Thyroid gland (tissue), 4 donors: ENCODE data around the gene TRIM27.

Experiments used
- POLR2A ChIP-seq, 2 donors: fragments of 450-650 bp; IDR thresholded peaks; one replicate each; pipeline ENCODE4 v1.6.1; 2017; ENCODE audit warnings: antibody characterized with exemption in 2 of 2, mild to moderate bottlenecking in 2 of 2, moderate library complexity in 1 of 2
- TF ChIP-seq, protein P1 (sequence below), 6 experiments: fragments of 200-600 bp in 3 of 6; fragments of 450-650 bp in 3 of 6; sonication (generic) in 3 of 6; IDR thresholded peaks; one replicate each; pipeline ENCODE4 v1.5.1; 2016 to 2019; ENCODE audit warnings: antibody characterized with exemption in 6 of 6, mild to moderate bottlenecking in 2 of 6, inconsistent platforms in 1 of 6, moderate library complexity in 1 of 6

DNA sequence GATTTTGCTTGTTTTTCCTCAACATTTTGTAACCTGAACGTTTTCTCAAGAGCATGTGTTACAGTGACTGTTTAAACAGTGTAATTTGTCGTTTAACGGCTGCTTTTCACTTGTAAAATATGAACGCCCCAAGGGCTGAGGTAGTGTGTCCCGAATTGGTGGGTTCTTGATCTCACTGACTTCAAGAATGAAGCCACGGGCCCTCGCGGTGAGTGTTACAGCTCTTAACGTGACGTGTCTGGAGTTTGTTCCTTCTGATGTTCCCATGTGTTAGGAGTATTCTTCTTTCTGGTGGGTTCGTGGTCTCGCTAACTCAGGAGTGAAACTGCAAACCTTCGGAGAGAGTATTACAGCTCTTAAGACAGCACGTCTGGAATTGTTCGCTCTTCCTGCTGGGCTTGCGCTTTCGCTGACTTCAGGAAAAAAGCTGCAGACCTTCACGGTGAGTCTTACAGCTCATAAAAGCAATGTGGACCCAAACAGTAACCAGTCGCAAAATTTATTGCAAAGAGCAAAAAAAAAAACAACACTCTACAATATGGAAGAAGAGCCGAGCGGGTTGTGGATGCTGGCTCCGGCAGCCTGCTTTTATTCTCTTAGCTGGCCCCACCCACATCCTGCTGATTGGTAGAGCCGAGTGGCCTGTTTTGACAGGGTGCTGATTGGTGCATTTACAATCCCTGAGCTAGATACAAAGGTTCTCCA, 25.1 kb upstream of the TRIM27 start:
- TF ChIP-seq POLR2A (IDR thresholded peaks at IDR 0.05): no peak
- TF ChIP-seq, protein P1, sequence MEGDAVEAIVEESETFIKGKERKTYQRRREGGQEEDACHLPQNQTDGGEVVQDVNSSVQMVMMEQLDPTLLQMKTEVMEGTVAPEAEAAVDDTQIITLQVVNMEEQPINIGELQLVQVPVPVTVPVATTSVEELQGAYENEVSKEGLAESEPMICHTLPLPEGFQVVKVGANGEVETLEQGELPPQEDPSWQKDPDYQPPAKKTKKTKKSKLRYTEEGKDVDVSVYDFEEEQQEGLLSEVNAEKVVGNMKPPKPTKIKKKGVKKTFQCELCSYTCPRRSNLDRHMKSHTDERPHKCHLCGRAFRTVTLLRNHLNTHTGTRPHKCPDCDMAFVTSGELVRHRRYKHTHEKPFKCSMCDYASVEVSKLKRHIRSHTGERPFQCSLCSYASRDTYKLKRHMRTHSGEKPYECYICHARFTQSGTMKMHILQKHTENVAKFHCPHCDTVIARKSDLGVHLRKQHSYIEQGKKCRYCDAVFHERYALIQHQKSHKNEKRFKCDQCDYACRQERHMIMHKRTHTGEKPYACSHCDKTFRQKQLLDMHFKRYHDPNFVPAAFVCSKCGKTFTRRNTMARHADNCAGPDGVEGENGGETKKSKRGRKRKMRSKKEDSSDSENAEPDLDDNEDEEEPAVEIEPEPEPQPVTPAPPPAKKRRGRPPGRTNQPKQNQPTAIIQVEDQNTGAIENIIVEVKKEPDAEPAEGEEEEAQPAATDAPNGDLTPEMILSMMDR (IDR thresholded peaks at IDR 0.05): no peak
